GM19372 (cell line): ENCODE measurements around the gene MAP2K6.

ENCODE experiments used
- ATAC-seq: cut with Tn5 transposase; IDR thresholded peaks from one replicate; pipeline ENCODE4 v1.9.1; 2021; ENCODE audit warnings: mild to moderate bottlenecking, low read depth, moderate library complexity; ENCODE audit not compliant: unreplicated experiment

MAP2K6 gene

GRCh38 chr17:69414408-69415274 is at the start of gene MAP2K6:
TSS of gene MAP2K6 (plus strand) at chr17:69414697. CDS start at chr17:69414985, 288 bp downstream.
- peak; percentile 97 for ATAC-seq

- peak; percentile 83 for ATAC-seq
These were observed 47.2 kb upstream of the MAP2K6 start for GRCh38 chr17:69367298-69367697.

GRCh38 chr17:69373069-69373468 is 41.4 kb upstream of the MAP2K6 start:
- no peak for ATAC-seq

GRCh38 chr17:69375229-69375628 is 39.3 kb upstream of the MAP2K6 start:
- ATAC-seq, result no peak

- no peak for ATAC-seq
These were observed 25.6 kb upstream of the MAP2K6 start for GRCh38 chr17:69388822-69389442.

- ATAC-seq, result no peak
These were observed 23.5 kb upstream of the MAP2K6 start for GRCh38 chr17:69390795-69391501.

- no peak for ATAC-seq
These were observed 13.2 kb upstream of the MAP2K6 start for GRCh38 chr17:69401251-69401650.

GRCh38 chr17:69402052-69402451 is 12.4 kb upstream of the MAP2K6 start:
- no peak for ATAC-seq

GRCh38 chr17:69404399-69404798 is 10.1 kb upstream of the MAP2K6 start:
- ATAC-seq, result no peak

- ATAC-seq, result no peak
These were observed 9.4 kb upstream of the MAP2K6 start for GRCh38 chr17:69405096-69405495.

- ATAC-seq, result no peak
These were observed 7.6 kb upstream of the MAP2K6 start for GRCh38 chr17:69406941-69407340.

- ATAC-seq, result no peak
These were observed 6.7 kb upstream of the MAP2K6 start for GRCh38 chr17:69407759-69408158.

- ATAC-seq, result no peak
These were observed 3.8 kb upstream of the MAP2K6 start for GRCh38 chr17:69410671-69411070.

GRCh38 chr17:69411766-69412165 is 2.7 kb upstream of the MAP2K6 start:
- no peak for ATAC-seq

GRCh38 chr17:69412251-69412671 is 2.2 kb upstream of the MAP2K6 start:
- ATAC-seq, result no peak

- ATAC-seq, result no peak
These were observed 934 bp downstream of the MAP2K6 start for GRCh38 chr17:69415431-69415830.

- ATAC-seq, result no peak
These were observed 3.3 kb downstream of the MAP2K6 start for GRCh38 chr17:69417545-69418483.

GRCh38 chr17:69418535-69418934 is 4.0 kb downstream of the MAP2K6 start:
- ATAC-seq, result no peak

- ATAC-seq, result no peak
These were observed 9.0 kb downstream of the MAP2K6 start for GRCh38 chr17:69423450-69423849.
